Smooth muscle cell (in vitro differentiated cells): ENCODE results near the gene PPIP5K1. TPM values are rescaled to one million over a fixed set of nuclear protein-coding genes. Genes with fewer than 3 reads are reported as not detected.

Experiments used
- DNase-seq: peaks from one replicate; lab custom pipeline; 2025; ENCODE audit not compliant: unreplicated experiment; lab: John Stamatoyannopoulos, UW
- H2AFZ ChIP-seq: fragments of 200-600 bp; sonication (generic); 2 replicates; pipeline ENCODE4 v1.6.0; 2016; ENCODE audit warnings: antibody characterized with exemption, low read depth, mild to moderate bottlenecking
- H3F3A ChIP-seq: fragments of 200-600 bp; sonication (generic); 2 replicates; pipeline ENCODE4 v1.6.0; 2017; ENCODE audit warnings: antibody characterized with exemption, low read depth
- H3K27ac ChIP-seq: fragments of 200-600 bp; sonication (generic); 2 replicates; pipeline ENCODE4 v1.5.1; 2016; ENCODE audit warnings: low read depth, mild to moderate bottlenecking
- H3K27me3 ChIP-seq: fragments of 200-600 bp; sonication (generic); 2 replicates; pipeline ENCODE4 v1.6.1; 2016; ENCODE audit warnings: low read depth, mild to moderate bottlenecking
- H3K36me3 ChIP-seq: fragments of 200-600 bp; sonication (generic); 2 replicates; pipeline ENCODE4 v1.5.1; 2016; ENCODE audit warnings: low read depth
- H3K4me1 ChIP-seq: fragments of 200-600 bp; sonication (generic); 2 replicates; pipeline ENCODE4 v1.5.1; 2016; ENCODE audit warnings: low read depth
- H3K4me2 ChIP-seq: fragments of 200-600 bp; sonication (generic); 2 replicates; pipeline ENCODE4 v1.6.0; 2016; ENCODE audit warnings: mild to moderate bottlenecking
- H3K4me3 ChIP-seq: fragments of 200-600 bp; sonication (generic); 2 replicates; pipeline ENCODE4 v1.5.1; 2016; ENCODE audit warnings: mild to moderate bottlenecking
- H3K79me2 ChIP-seq: fragments of 200-600 bp; sonication (generic); 2 replicates; pipeline ENCODE4 v1.6.0; 2016; ENCODE audit warnings: low read depth, mild to moderate bottlenecking
- H3K9ac ChIP-seq: fragments of 200-600 bp; sonication (generic); 2 replicates; pipeline ENCODE4 v1.6.0; 2016; ENCODE audit warnings: low read depth
- H3K9me3 ChIP-seq: fragments of 200-600 bp; sonication (generic); replicated peaks from 2 replicates; pipeline ENCODE4 v1.5.1; 2016; ENCODE audit warnings: low read depth
- H4K20me1 ChIP-seq: fragments of 200-600 bp; sonication (generic); 2 replicates; pipeline ENCODE4 v1.6.0; 2016; ENCODE audit warnings: low read depth
- CTCF ChIP-seq: fragments of 200-600 bp; sonication (generic); IDR thresholded peaks from 2 replicates; pipeline ENCODE4 v1.5.1; 2017; ENCODE audit warnings: borderline replicate concordance, mild to moderate bottlenecking, antibody characterized with exemption; ENCODE audit not compliant: insufficient read depth, poor library complexity, severe bottlenecking
- WGBS: methylation state at CpG from one replicate; pipeline ENCODE4 v1.1.7; 2016; ENCODE audit warnings: low lambda C conversion rate; 5-methylcytosine and 5-hydroxymethylcytosine counted together
- polyA plus RNA-seq: library from polyadenylated mRNA; unstranded; fragments of >200 nt; fragmentation: Nextera tagmentation; extraction: Ambion mirVana; gene quantifications from 2 replicates; pipeline ENCODE4 v1.2.1, GENCODE V29; 2016
- total RNA-seq: library from RNA; depleted of rRNA; stranded (reverse); fragments of >200 nt; gene quantifications from 2 replicates; pipeline ENCODE4 v1.2.3, GENCODE V29; 2014

PPIP5K1 gene
- total and polyA plus RNA-seq, 2 experiments from 2014 or later, result 4.8 to 14.5 TPM

- peaks cover 23% of the 10 kb centered on the region for H4K20me1 ChIP-seq
- no peak overlapping the region for H3K27ac ChIP-seq
- 98% methylated on average over 11 of the region's 11 CpGs for WGBS
- H3K36me3 ChIP-seq, result peaks cover 5% of the 10 kb centered on the region
- no peak overlapping the region for H3K4me2 ChIP-seq
- H3K79me2 ChIP-seq, result peaks cover 12% of the 10 kb centered on the region
- H3K9me3 ChIP-seq, result no peaks in the 10 kb centered on the region
- H3K27me3 ChIP-seq, result no peaks in the 10 kb centered on the region
- peaks cover 26% of the 10 kb centered on the region for H3K4me1 ChIP-seq
- peaks cover 9% of the 10 kb centered on the region for H3F3A ChIP-seq
- no peak overlapping the region for H2AFZ ChIP-seq
- H3K4me3 ChIP-seq, result no peak overlapping the region
- no peak for TF ChIP-seq CTCF
- H3K9ac ChIP-seq, result no peak overlapping the region
- no peak for DNase-seq
These were observed 68.6 kb downstream of the PPIP5K1 start for GRCh38 chr15:43521419-43521818.

- H3K36me3 ChIP-seq, result peaks cover 5% of the 10 kb centered on the region
- WGBS, result 95% methylated on average over 2 of the region's 2 CpGs
- peaks cover 13% of the 10 kb centered on the region for H3F3A ChIP-seq
- H3K9me3 ChIP-seq, result no peaks in the 10 kb centered on the region
- no peak overlapping the region for H3K27ac ChIP-seq
- no peak for TF ChIP-seq CTCF
- no peak overlapping the region for H3K9ac ChIP-seq
- DNase-seq, result no peak
- H3K4me3 ChIP-seq, result no peak overlapping the region
- H3K79me2 ChIP-seq, result peaks cover 12% of the 10 kb centered on the region
- H2AFZ ChIP-seq, result no peak overlapping the region
- H3K4me2 ChIP-seq, result no peak overlapping the region
- H4K20me1 ChIP-seq, result peaks cover 23% of the 10 kb centered on the region
- H3K27me3 ChIP-seq, result no peaks in the 10 kb centered on the region
- H3K4me1 ChIP-seq, result peaks cover 34% of the 10 kb centered on the region
These were observed 69.9 kb downstream of the PPIP5K1 start for GRCh38 chr15:43520138-43520537.

GRCh38 chr15:43519196-43519595 lies 70.8 kb downstream of the PPIP5K1 start:
- H3K9me3 ChIP-seq, result no peaks in the 10 kb centered on the region

More at GRCh38 chr15:43519196-43519595, 70.8 kb downstream of the PPIP5K1 start:
- H3K36me3 ChIP-seq, result peaks cover 5% of the 10 kb centered on the region
- H3F3A ChIP-seq, result peaks cover 13% of the 10 kb centered on the region
- H3K27me3 ChIP-seq, result no peaks in the 10 kb centered on the region
- H3K27ac ChIP-seq, result no peak overlapping the region
- peaks cover 12% of the 10 kb centered on the region for H3K79me2 ChIP-seq
- no peak overlapping the region for H2AFZ ChIP-seq
- no peak overlapping the region for H3K4me3 ChIP-seq
- peak overlapping the region; percentile 99 for H3K4me2 ChIP-seq
- H3K9ac ChIP-seq, result no peak overlapping the region
- peaks cover 23% of the 10 kb centered on the region for H4K20me1 ChIP-seq
- no peak for DNase-seq
- WGBS, result 80% methylated on average over 2 of the region's 2 CpGs
- TF ChIP-seq CTCF, result no peak
- H3K4me1 ChIP-seq, result peaks cover 36% of the 10 kb centered on the region
